Activated B cell treated with CpG ODN at 0.5 μM for 24 hours (primary cell): ENCODE data around the gene LRRC72. TPM values are rescaled to one million over a fixed set of nuclear protein-coding genes. Genes with fewer than 3 reads are reported as not detected.

Experiments
- ATAC-seq: fragments of 200-7000 bp; cut with Tn5 transposase; one replicate; pipeline ENCODE4 v1.10.0; 2021; ENCODE audit warnings: low read depth, mild to moderate bottlenecking, moderate library complexity
- CTCF ChIA-PET: fragments of 350-600 bp; sonication (Branson Sonifier 250); formaldehyde crosslinking; loops from one replicate; lab custom pipeline; 2021; ENCODE audit warnings: antibody characterized with exemption; lab: Charles Lee
- POLR2A ChIA-PET: fragments of 350-600 bp; sonication (Branson Sonifier 250); formaldehyde crosslinking; loops from one replicate; lab custom pipeline; 2021; ENCODE audit warnings: antibody characterized with exemption; lab: Charles Lee
- DNase-seq: peaks from one replicate; pipeline ENCODE4 v3.0.0; 2022
- H3K27ac Mint-ChIP-seq: one replicate; pipeline ENCODE4 v1.8.0; 2020; ENCODE audit warnings: mixed read lengths
- H3K27me3 Mint-ChIP-seq: one replicate; pipeline ENCODE4 v1.8.0; 2021; ENCODE audit warnings: mixed read lengths
- H3K36me3 Mint-ChIP-seq: one replicate; pipeline ENCODE4 v1.8.0; 2021; ENCODE audit warnings: low read depth, mixed read lengths
- H3K4me1 Mint-ChIP-seq: one replicate; pipeline ENCODE4 v1.8.0; 2021; ENCODE audit warnings: mixed read lengths
- H3K4me3 Mint-ChIP-seq: one replicate; pipeline ENCODE4 v1.8.0; 2020; ENCODE audit warnings: mild to moderate bottlenecking, mixed read lengths
- H3K9me3 Mint-ChIP-seq: one replicate; pipeline ENCODE4 v1.8.0; 2020; ENCODE audit warnings: mixed read lengths
- intact Hi-C: fragments of 100-400 bp; cut with micrococcal nuclease; formaldehyde crosslinking; loops from one replicate; pipeline ENCODE4 v1.15.1; 2024
- total RNA-seq: library from RNA; stranded (reverse); gene quantifications from 2 replicates; pipeline ENCODE4 v1.2.3, GENCODE V29; 2022
- TF ChIP-seq, protein P1 (sequence below): fragments of 200-600 bp; IDR thresholded peaks from one replicate; pipeline ENCODE4 v1.8.0; 2022; ENCODE audit warnings: antibody characterized with exemption, mild to moderate bottlenecking

The LRRC72 gene
- total RNA-seq, 1 donor from 2014 or later: not detected

DNA sequence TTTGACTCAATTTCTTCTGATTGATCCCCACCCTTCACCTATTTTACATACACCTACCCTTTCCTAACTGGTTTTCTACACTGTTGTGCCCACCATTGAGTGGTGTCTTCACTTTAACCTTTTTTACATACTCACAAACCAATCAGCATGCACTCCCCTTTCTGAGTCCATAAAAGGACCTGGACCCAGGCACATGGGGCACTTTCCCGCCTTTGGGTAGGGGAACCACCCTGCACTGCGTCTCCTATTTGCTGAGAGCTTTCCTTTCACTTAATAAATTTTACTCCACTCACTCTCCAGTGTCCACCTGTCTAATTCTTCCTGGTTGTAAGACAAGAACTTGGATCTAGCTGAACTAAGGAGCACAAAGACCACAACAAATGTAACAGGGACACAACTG, 85.1 kb downstream of the LRRC72 start:
- ChIA-PET POLR2A (no interaction called here), CTCF (no interaction called here)
- TF ChIP-seq, protein P1, sequence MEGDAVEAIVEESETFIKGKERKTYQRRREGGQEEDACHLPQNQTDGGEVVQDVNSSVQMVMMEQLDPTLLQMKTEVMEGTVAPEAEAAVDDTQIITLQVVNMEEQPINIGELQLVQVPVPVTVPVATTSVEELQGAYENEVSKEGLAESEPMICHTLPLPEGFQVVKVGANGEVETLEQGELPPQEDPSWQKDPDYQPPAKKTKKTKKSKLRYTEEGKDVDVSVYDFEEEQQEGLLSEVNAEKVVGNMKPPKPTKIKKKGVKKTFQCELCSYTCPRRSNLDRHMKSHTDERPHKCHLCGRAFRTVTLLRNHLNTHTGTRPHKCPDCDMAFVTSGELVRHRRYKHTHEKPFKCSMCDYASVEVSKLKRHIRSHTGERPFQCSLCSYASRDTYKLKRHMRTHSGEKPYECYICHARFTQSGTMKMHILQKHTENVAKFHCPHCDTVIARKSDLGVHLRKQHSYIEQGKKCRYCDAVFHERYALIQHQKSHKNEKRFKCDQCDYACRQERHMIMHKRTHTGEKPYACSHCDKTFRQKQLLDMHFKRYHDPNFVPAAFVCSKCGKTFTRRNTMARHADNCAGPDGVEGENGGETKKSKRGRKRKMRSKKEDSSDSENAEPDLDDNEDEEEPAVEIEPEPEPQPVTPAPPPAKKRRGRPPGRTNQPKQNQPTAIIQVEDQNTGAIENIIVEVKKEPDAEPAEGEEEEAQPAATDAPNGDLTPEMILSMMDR: no peak
- no peaks in the 10 kb centered on the region for H3K27me3 Mint-ChIP-seq
- no peaks in the 10 kb centered on the region for H3K9me3 Mint-ChIP-seq
- intact Hi-C loops: no loop called here
- H3K27ac Mint-ChIP-seq: no peak overlapping the region
- no peak overlapping the region for H3K4me3 Mint-ChIP-seq
- ATAC-seq (no peak), DNase-seq (no peak)
- peaks cover 19% of the 10 kb centered on the region for H3K4me1 Mint-ChIP-seq
- H3K36me3 Mint-ChIP-seq: peaks cover 38% of the 10 kb centered on the region

GRCh38 chr7:16615228-16615627, 88.6 kb downstream of the LRRC72 start:
- peaks cover 48% of the 10 kb centered on the region for H3K36me3 Mint-ChIP-seq
- intact Hi-C loops: no loop called here

GRCh38 chr7:16616122-16616521, 89.5 kb downstream of the LRRC72 start:
- TF ChIP-seq, protein P1: no peak
- ATAC-seq: no peak
- CTCF ChIA-PET: no interaction called here
- Mint-ChIP-seq H3K4me3 (no peak overlapping the region), H3K27me3 (no peaks in the 10 kb centered on the region), H3K27ac (no peak overlapping the region), H3K36me3 (peaks cover 54% of the 10 kb centered on the region), H3K9me3 (no peaks in the 10 kb centered on the region), H3K4me1 (peaks cover 10% of the 10 kb centered on the region)
- POLR2A ChIA-PET: no interaction called here
- no peak for DNase-seq
- intact Hi-C loops: no loop called here

More at GRCh38 chr7:16615228-16615627, 88.6 kb downstream of the LRRC72 start:
- no peaks in the 10 kb centered on the region for H3K9me3 Mint-ChIP-seq
- H3K27me3 Mint-ChIP-seq: no peaks in the 10 kb centered on the region
- DNase-seq: no peak
- H3K4me1 Mint-ChIP-seq: peaks cover 13% of the 10 kb centered on the region
- H3K27ac Mint-ChIP-seq: no peak overlapping the region
- CTCF ChIA-PET: no interaction called here
- TF ChIP-seq, protein P1: no peak
- no peak overlapping the region for H3K4me3 Mint-ChIP-seq
- ATAC-seq: no peak
- POLR2A ChIA-PET: no interaction called here

DNA sequence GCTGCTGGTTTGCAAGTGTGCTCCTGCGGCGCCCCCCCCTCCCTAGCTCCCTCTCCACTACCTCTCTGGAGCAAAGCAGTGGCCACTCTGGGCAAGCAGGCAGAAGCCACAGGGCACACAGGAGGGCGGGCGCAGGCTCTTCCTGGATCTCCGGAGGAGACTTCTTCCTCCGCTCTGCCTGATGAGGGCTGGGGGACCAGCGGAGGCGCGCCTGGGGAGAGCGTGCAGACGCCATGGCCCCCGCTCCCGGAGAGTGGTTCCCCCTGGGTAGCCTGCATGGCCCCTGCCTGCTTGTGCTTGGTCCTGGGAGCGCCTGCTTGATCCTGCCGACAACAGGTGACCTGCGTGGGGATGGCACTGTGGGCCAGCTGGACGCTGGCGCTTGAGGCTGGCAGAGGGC, 89.9 kb downstream of the LRRC72 start:
- Mint-ChIP-seq H3K4me3 (no peak overlapping the region), H3K36me3 (peaks cover 56% of the 10 kb centered on the region), H3K9me3 (no peaks in the 10 kb centered on the region), H3K4me1 (peaks cover 10% of the 10 kb centered on the region), H3K27me3 (no peaks in the 10 kb centered on the region), H3K27ac (no peak overlapping the region)
- intact Hi-C loops: no loop called here
- CTCF ChIA-PET: no interaction called here
- POLR2A ChIA-PET: no interaction called here
- ATAC-seq (no peak), DNase-seq (no peak)
- TF ChIP-seq, protein P1: no peak

DNA sequence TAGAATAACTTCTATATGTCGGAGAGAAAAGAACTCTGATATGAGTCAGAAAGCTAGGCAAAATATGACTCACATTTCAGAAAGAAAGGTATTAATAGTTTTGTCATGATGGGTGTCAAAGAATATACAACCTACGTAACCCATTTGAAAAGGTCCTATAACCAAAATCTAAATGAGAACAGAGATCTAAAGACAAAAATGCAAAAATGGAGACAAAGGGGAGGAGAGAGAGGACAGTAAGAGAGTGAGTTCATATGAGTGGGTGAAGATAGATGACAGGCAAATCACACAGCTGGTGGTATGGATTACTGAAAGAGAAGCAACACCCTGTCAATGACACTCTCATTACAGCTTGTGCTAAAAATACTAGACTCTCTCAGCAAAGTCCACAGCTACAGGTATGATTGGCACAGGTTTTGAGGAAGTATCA, 93.4 kb downstream of the LRRC72 start:
- Mint-ChIP-seq H3K4me1 (peaks cover 10% of the 10 kb centered on the region), H3K9me3 (no peaks in the 10 kb centered on the region), H3K4me3 (no peak overlapping the region), H3K36me3 (peaks cover 64% of the 10 kb centered on the region), H3K27me3 (no peaks in the 10 kb centered on the region), H3K27ac (peak overlapping the region; percentile 68)
- intact Hi-C loops: loop anchor here (1.0 kb wide), 1 partner anchor 26 kb away; the partner anchor contains the start of gene BZW2
- POLR2A ChIA-PET: interaction anchor here (2.5 kb wide), 1 partner anchor 26 kb away, joined by 11 read pairs; the partner anchor contains the start of genes ANKMY2 and BZW2
- TF ChIP-seq, protein P1: no peak
- no peak for DNase-seq
- ATAC-seq: peak; percentile 89
- CTCF ChIA-PET: no interaction called here
